Measurements from ENCODE around the gene CES4A.

CES4A gene

GRCh38 chr16:67027046-67027445 is 38.7 kb downstream of the CES4A start:
- peaks cover 0 to 7% (median 0%) of the 10 kb centered on the region in 3 donors for H3K36me3 ChIP-seq
- no peaks in the 10 kb centered on the region for H3K9me3 ChIP-seq
- intact Hi-C loops (cut with DNase I; ENCODE audit: low total_unique reads) = loop anchor here (5.0 to 10.0 kb wide), 2 partner anchors 80 to 158 kb away; partner anchors contain the start of genes MATCAP1 and PHAF1
- no peak overlapping the region for H3K27ac ChIP-seq
- H3K4me3 ChIP-seq = no peak overlapping the region
- TF ChIP-seq CTCF (IDR thresholded peaks at IDR 0.05) = no peak
- peaks cover 0 to 25% (median 15%) of the 10 kb centered on the region in 4 donors for H3K4me1 ChIP-seq
- peak in 1 of 2 donors; percentile 13 for DNase-seq
- H3K27me3 ChIP-seq = no peaks in the 10 kb centered on the region

GRCh38 chr16:67028167-67028695 is 39.8 kb downstream of the CES4A start:
- H3K27ac ChIP-seq = peak overlapping the region; percentile 95 to 97
- H3K9me3 ChIP-seq = no peaks in the 10 kb centered on the region
- no peaks in the 10 kb centered on the region for H3K27me3 ChIP-seq
- DNase-seq = peak in 1 of 2 donors; percentile 31
- H3K36me3 ChIP-seq = peaks cover 0 to 7% (median 0%) of the 10 kb centered on the region in 3 donors
- peak overlapping the region; percentile 75 to 85 for H3K4me3 ChIP-seq
- peaks cover 0 to 32% (median 15%) of the 10 kb centered on the region in 4 donors for H3K4me1 ChIP-seq
- intact Hi-C loops (cut with DNase I; ENCODE audit: low total_unique reads) = loop anchor here (5.0 to 10.0 kb wide), 2 partner anchors 79 to 157 kb away; partner anchors contain the start of genes MATCAP1 and PHAF1
- no peak for TF ChIP-seq CTCF (IDR thresholded peaks at IDR 0.05)

GRCh38 chr16:67028696-67029253 is 40.4 kb downstream of the CES4A start, which contains the start of gene CBFB:
Gene CBFB, plus strand, starts transcription at chr16:67029149. Its CDS starts 259 bp downstream, at chr16:67029408.
- H3K4me3 ChIP-seq = peak within 1 kb of the TSS; percentile 75 to 85
- H3K27ac ChIP-seq = peak within 1 kb of the TSS; percentile 95 to 97
- H3K4me1 ChIP-seq = peaks cover 0 to 32% (median 15%) of the 10 kb centered on the region in 4 donors
- H3K36me3 ChIP-seq = peaks cover 0 to 7% (median 0%) of the 10 kb centered on the region in 3 donors
- TF ChIP-seq CTCF (IDR thresholded peaks at IDR 0.05) = peak in 1 of 2 experiments; percentile 15
- no peaks in the 10 kb centered on the region for H3K9me3 ChIP-seq
- intact Hi-C loops (cut with DNase I; ENCODE audit: low total_unique reads) = loop anchor here (5.0 to 10.0 kb wide), 2 partner anchors 79 to 156 kb away; partner anchors contain the start of genes MATCAP1 and PHAF1
- H3K27me3 ChIP-seq = no peaks in the 10 kb centered on the region
- peak; percentile 93 to 94 for DNase-seq

- no peaks in the 10 kb centered on the region for H3K27me3 ChIP-seq
- H3K27ac ChIP-seq = peak overlapping the region; percentile 95 to 97
- peaks cover 0 to 7% (median 0%) of the 10 kb centered on the region in 3 donors for H3K36me3 ChIP-seq
- H3K4me1 ChIP-seq = peaks cover 0 to 36% (median 15%) of the 10 kb centered on the region in 4 donors
- DNase-seq = peak; percentile 58 to 82
- H3K9me3 ChIP-seq = no peaks in the 10 kb centered on the region
- intact Hi-C loops (cut with DNase I; ENCODE audit: low total_unique reads) = loop anchor here (5.0 to 10.0 kb wide), 2 partner anchors 78 to 155 kb away; partner anchors contain the start of genes MATCAP1 and PHAF1
- H3K4me3 ChIP-seq = peak overlapping the region; percentile 75 to 85
- TF ChIP-seq CTCF (IDR thresholded peaks at IDR 0.05) = no peak
Measured at GRCh38 chr16:67029254-67030096, 41.1 kb downstream of the CES4A start.

GRCh38 chr16:67030221-67030962 is 42.0 kb downstream of the CES4A start:
- peaks cover 0 to 44% (median 20%) of the 10 kb centered on the region in 4 donors for H3K4me1 ChIP-seq
- H3K4me3 ChIP-seq = peak overlapping the region; percentile 75 to 85
- peaks cover 0 to 7% (median 0%) of the 10 kb centered on the region in 3 donors for H3K36me3 ChIP-seq
- peak in 1 of 2 donors; percentile 51 for DNase-seq
- TF ChIP-seq CTCF (IDR thresholded peaks at IDR 0.05) = no peak
- peak overlapping the region; percentile 95 to 97 for H3K27ac ChIP-seq
- no peaks in the 10 kb centered on the region for H3K9me3 ChIP-seq
- H3K27me3 ChIP-seq = no peaks in the 10 kb centered on the region
- intact Hi-C loops (cut with DNase I; ENCODE audit: low total_unique reads) = no loop called here

Measured in tibial artery (tissue), 4 donors.